NCI-H1092 (cell line): ENCODE data around the gene DCAF17.
"Not testable (repeated sequence)": the region's sequence is repeated elsewhere in the genome, so short reads cannot be mapped to it uniquely, and the experiment has no call there.

Experiments
- DNase-seq: peaks from one replicate; lab custom pipeline; 2025; lab: John Stamatoyannopoulos, UW

The DCAF17 gene

GRCh38 chr2:171459498-171459897 is 25.5 kb downstream of the DCAF17 start:
- no peak for DNase-seq

GRCh38 chr2:171460537-171460936 is 26.5 kb downstream of the DCAF17 start:
- DNase-seq, result no peak

- no peak for DNase-seq
Observed at GRCh38 chr2:171469176-171469575, 35.1 kb downstream of the DCAF17 start.

- no peak for DNase-seq
Observed at GRCh38 chr2:171470129-171470528, 36.1 kb downstream of the DCAF17 start.

GRCh38 chr2:171475979-171476378 is 42.0 kb downstream of the DCAF17 start:
- no peak for DNase-seq

- no peak for DNase-seq
Observed at GRCh38 chr2:171478345-171478744, 44.3 kb downstream of the DCAF17 start.

GRCh38 chr2:171479154-171479814 is 45.3 kb downstream of the DCAF17 start:
- no peak for DNase-seq

GRCh38 chr2:171480908-171481307 is 46.9 kb downstream of the DCAF17 start:
- no peak for DNase-seq

GRCh38 chr2:171482308-171482707 is 48.3 kb downstream of the DCAF17 start:
- DNase-seq, result no peak

GRCh38 chr2:171482877-171483276 is 48.9 kb downstream of the DCAF17 start:
- DNase-seq, result no peak

GRCh38 chr2:171483793-171484192 is 49.8 kb downstream of the DCAF17 start:
- no peak for DNase-seq

- DNase-seq, result no peak
Observed at GRCh38 chr2:171485116-171485515, 51.1 kb downstream of the DCAF17 start.

- no peak for DNase-seq
Observed at GRCh38 chr2:171487201-171487600, 53.2 kb downstream of the DCAF17 start.

- no peak for DNase-seq
Observed at GRCh38 chr2:171487803-171488259, 53.8 kb downstream of the DCAF17 start.

GRCh38 chr2:171490577-171490976 is 56.6 kb downstream of the DCAF17 start:
- DNase-seq, result no peak

GRCh38 chr2:171491292-171491691 is 57.3 kb downstream of the DCAF17 start:
- no peak for DNase-seq

GRCh38 chr2:171492664-171493063 is 58.6 kb downstream of the DCAF17 start:
- no peak for DNase-seq

- not testable (repeated sequence) for DNase-seq
Observed at GRCh38 chr2:171497664-171498063, 63.6 kb downstream of the DCAF17 start.

- no peak for DNase-seq
Observed at GRCh38 chr2:171505374-171505773, 71.3 kb downstream of the DCAF17 start.

- DNase-seq, result no peak
Observed at GRCh38 chr2:171509945-171510731, 76.1 kb downstream of the DCAF17 start.

- DNase-seq, result no peak
Observed at GRCh38 chr2:171512014-171512413, 78.0 kb downstream of the DCAF17 start.

GRCh38 chr2:171512683-171513195 is 78.7 kb downstream of the DCAF17 start:
- no peak for DNase-seq

- no peak for DNase-seq
Observed at GRCh38 chr2:171513719-171514160, 79.7 kb downstream of the DCAF17 start.
